Osteoblast (primary cell): ENCODE data around the gene C3orf18. TPM values are rescaled to one million over a fixed set of nuclear protein-coding genes. Genes with fewer than 3 reads are reported as not detected.

Experiments
- DNase-seq: peaks from one replicate; pipeline ENCODE4 v3.0.0; 2011; ENCODE audit warnings: low spot score, mixed read lengths; ENCODE audit not compliant: insufficient read length; ENCODE audit errors: missing footprints
- H2AFZ ChIP-seq: 2 replicates; pipeline ENCODE4 v1.6.0; 2011; ENCODE audit warnings: mild to moderate bottlenecking, low read length
- H3K27ac ChIP-seq: 2 replicates; pipeline ENCODE4 v1.5.1; 2011; ENCODE audit warnings: mild to moderate bottlenecking, low read depth, low read length, moderate library complexity
- H3K27me3 ChIP-seq: 2 replicates; pipeline ENCODE4 v1.6.0; 2012; ENCODE audit warnings: mild to moderate bottlenecking, control low read depth, inconsistent platforms, low read length, moderate library complexity; ENCODE audit not compliant: insufficient read depth
- H3K36me3 ChIP-seq: 2 replicates; pipeline ENCODE4 v1.5.1; 2011; ENCODE audit warnings: mild to moderate bottlenecking, low read length, control low read depth, moderate library complexity; ENCODE audit not compliant: insufficient read depth
- H3K4me1 ChIP-seq: 2 replicates; pipeline ENCODE4 v1.5.1; 2011; ENCODE audit warnings: mild to moderate bottlenecking, low read length, control low read depth, moderate library complexity; ENCODE audit not compliant: insufficient read depth
- H3K4me2 ChIP-seq: 2 replicates; pipeline ENCODE4 v1.6.0; 2011; ENCODE audit warnings: mild to moderate bottlenecking, low read length; ENCODE audit not compliant: insufficient read depth
- H3K4me3 ChIP-seq: fragments of 200-600 bp; sonication (generic); 3 replicates; pipeline ENCODE4 v1.5.1; 2012; ENCODE audit warnings: mild to moderate bottlenecking, low read length, inconsistent platforms; ENCODE audit not compliant: insufficient read depth
- H3K79me2 ChIP-seq: 2 replicates; pipeline ENCODE4 v1.6.0; 2012; ENCODE audit warnings: mild to moderate bottlenecking, low read length, control low read depth, inconsistent platforms; ENCODE audit not compliant: insufficient read depth
- H3K9me3 ChIP-seq: 2 replicates; pipeline ENCODE4 v1.5.1; 2011; ENCODE audit warnings: low read depth, low read length, control low read depth
- H4K20me1 ChIP-seq: 2 replicates; pipeline ENCODE4 v1.6.0; 2012; ENCODE audit warnings: mild to moderate bottlenecking, low read length, control low read depth; ENCODE audit not compliant: insufficient read depth
- CTCF ChIP-seq: IDR thresholded peaks from 2 replicates; pipeline ENCODE4 v1.5.1; 2011; ENCODE audit warnings: mild to moderate bottlenecking, low read depth, low read length, moderate library complexity; ENCODE audit errors: extremely low read depth
- total RNA-seq: library from RNA; depleted of rRNA; stranded (reverse); fragments of >200 nt; gene quantifications from 2 replicates; pipeline ENCODE4 v1.2.3, GENCODE V29; 2012

The C3orf18 gene
- total RNA-seq, 1 donor: 18.8 TPM

- Histone ChIP-seq H3K4me3 (no peak overlapping the region), H4K20me1 (no peaks in the 10 kb centered on the region), H3K4me1 (peaks cover 30% of the 10 kb centered on the region), H3K36me3 (no peaks in the 10 kb centered on the region), H3K4me2 (peak overlapping the region; percentile 86), H2AFZ (no peak overlapping the region), H3K9me3 (no peaks in the 10 kb centered on the region), H3K79me2 (peaks cover 12% of the 10 kb centered on the region), H3K27ac (no peak overlapping the region), H3K27me3 (no peaks in the 10 kb centered on the region)
- no peak for TF ChIP-seq CTCF
- DNase-seq: peak; percentile 29
These were observed 45.7 kb upstream of the C3orf18 start for GRCh38 chr3:50612970-50613846.

DNA sequence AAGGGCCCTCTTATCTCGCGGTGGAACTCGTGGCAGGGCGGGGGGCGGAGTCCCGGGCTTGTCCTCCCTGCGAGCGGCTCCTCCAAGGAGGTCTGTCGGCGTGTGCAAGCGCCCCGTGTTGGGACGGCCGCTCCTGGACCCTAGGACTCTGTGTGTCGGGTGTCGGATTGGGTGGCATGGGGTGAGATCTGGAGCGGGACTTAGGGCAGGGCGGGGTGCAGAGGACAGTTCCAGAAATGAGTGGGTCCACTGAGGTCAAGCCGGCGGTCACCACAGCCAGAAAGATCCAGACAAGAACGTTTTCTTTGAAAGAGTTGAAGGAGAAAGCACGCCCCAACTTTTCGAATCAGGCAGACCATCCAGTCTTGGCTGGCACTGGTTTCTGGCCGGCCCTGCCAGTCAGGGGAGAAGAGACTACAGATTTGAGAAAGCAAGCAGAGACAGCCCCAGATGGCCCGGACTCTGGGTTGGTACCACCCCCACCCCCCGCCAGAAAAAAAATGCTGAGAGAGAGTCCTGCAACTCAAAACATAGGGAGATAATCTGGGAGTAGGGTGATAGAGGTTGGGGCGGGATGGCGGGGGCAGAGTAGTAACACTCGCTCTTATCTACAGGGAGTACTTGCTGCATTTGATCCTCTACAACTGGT, 44.8 kb upstream of the C3orf18 start:
- Histone ChIP-seq H2AFZ (peak overlapping the region; percentile 88), H4K20me1 (no peaks in the 10 kb centered on the region), H3K4me3 (peak overlapping the region; percentile 79), H3K27me3 (no peaks in the 10 kb centered on the region), H3K4me2 (peak overlapping the region; percentile 86), H3K9me3 (no peaks in the 10 kb centered on the region), H3K27ac (no peak overlapping the region), H3K79me2 (peaks cover 3% of the 10 kb centered on the region), H3K4me1 (peaks cover 23% of the 10 kb centered on the region), H3K36me3 (peaks cover 1% of the 10 kb centered on the region)
- no peak for TF ChIP-seq CTCF
- DNase-seq: peak; percentile 79

DNA sequence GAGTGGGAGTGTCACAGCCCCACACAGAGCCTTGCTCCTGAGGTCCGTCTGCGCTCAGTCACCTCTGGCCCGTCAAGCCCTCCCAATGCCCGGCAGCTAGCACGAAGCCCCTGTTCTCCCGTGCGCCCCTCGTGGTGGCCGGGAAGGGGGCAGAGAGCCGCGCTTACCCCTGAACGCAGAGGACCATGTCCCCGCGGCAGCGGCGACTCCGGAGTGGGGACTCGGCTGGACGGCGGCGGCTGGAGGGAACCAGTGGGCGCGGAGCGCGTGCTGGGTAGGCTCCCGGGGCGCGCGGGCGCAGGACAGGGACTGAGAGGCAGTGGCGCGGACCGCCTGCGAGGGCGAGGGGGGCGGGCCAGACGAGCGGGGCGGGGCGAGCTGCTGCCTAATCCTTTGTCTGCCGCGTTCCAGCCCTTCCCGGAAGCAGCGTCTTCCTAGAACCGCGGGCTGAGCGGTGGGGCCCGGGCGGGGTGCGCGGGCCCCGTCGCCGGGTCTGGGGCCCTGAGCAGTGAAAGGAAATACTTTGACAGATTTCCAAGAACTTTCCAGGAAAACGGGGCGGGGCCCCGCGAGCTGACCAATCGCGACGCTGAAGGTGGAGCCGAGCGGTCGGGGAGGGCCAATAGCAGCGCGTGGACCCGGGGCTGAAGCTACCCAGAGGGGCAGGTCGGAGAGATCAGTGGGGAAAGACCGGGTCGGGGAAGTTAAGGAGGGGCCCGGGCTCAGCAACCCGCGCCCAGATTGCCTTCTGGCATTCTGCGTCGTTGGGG, 44.1 kb upstream of the C3orf18 start, which contains the start of gene CISH:
Gene CISH (minus strand): TSS at position 311 of the 770 bp plus-strand sequence. CDS start 124 bp downstream, at position 187.
- H3K79me2 ChIP-seq: no peaks in the 10 kb centered on the region
- peak; percentile 99 for DNase-seq
- no peaks in the 10 kb centered on the region for H3K9me3 ChIP-seq
- peak within 1 kb of the TSS; percentile 86 for H3K4me2 ChIP-seq
- peak; percentile 26 for TF ChIP-seq CTCF
- H3K36me3 ChIP-seq: peaks cover 8% of the 10 kb centered on the region
- H2AFZ ChIP-seq: peak within 1 kb of the TSS; percentile 88
- H3K27ac ChIP-seq: peak within 1 kb of the TSS; percentile 36
- H3K4me3 ChIP-seq: peak within 1 kb of the TSS; percentile 79
- H3K27me3 ChIP-seq: no peaks in the 10 kb centered on the region
- H3K4me1 ChIP-seq: peaks cover 23% of the 10 kb centered on the region
- H4K20me1 ChIP-seq: no peaks in the 10 kb centered on the region
